Subcutaneous abdominal adipose tissue (tissue), 5 donors: ENCODE results near the gene RARS2.

ENCODE experiments used
- H3K27ac ChIP-seq: one replicate; pipeline ENCODE4 v1.7.0; 2013; ENCODE audit warnings: low read depth, mild to moderate bottlenecking, inconsistent platforms, low read length, moderate library complexity
- H3K27me3 ChIP-seq, 5 donors: one replicate each; pipeline ENCODE4 v1.7.0; 2013; ENCODE audit warnings: low read length in 5 of 5, inconsistent platforms in 1 of 5; ENCODE audit not compliant: control insufficient read depth in 5 of 5, insufficient read depth in 4 of 5
- H3K36me3 ChIP-seq, 5 donors: one replicate each; pipeline ENCODE4 v1.7.0; 2013; ENCODE audit warnings: low read length in 5 of 5; ENCODE audit not compliant: control insufficient read depth in 5 of 5, insufficient read depth in 5 of 5
- H3K4me1 ChIP-seq, 5 donors: one replicate each; pipeline ENCODE4 v1.7.0; 2013; ENCODE audit warnings: low read length in 5 of 5, mild to moderate bottlenecking in 3 of 5, moderate library complexity in 1 of 5; ENCODE audit not compliant: control insufficient read depth in 5 of 5, insufficient read depth in 5 of 5
- H3K4me3 ChIP-seq, 5 donors: one replicate each; pipeline ENCODE4 v1.7.0; 2013; ENCODE audit warnings: low read length in 5 of 5, low read depth in 1 of 5
- H3K9ac ChIP-seq, 5 donors: one replicate each; pipeline ENCODE4 v1.7.0; 2013; ENCODE audit warnings: low read length in 5 of 5, mild to moderate bottlenecking in 4 of 5, moderate library complexity in 3 of 5
- H3K9me3 ChIP-seq, 5 donors: one replicate each; pipeline ENCODE4 v1.7.0; 2013; ENCODE audit warnings: low read length in 5 of 5; ENCODE audit not compliant: control insufficient read depth in 5 of 5
- donor health status: healthy.
- donor health status: healthy.
- donor health status: healthy.
- donor health status: healthy.
- donor health status: healthy.

RARS2 gene

GRCh38 chr6:87589693-87590416 lies at the start of gene RARS2, which contains the start of gene ORC3:
Gene RARS2, minus strand, starts transcription at chr6:87589987. Its CDS starts 30 bp downstream, at chr6:87589957.
Gene ORC3, plus strand, starts transcription at chr6:87590135. Its CDS starts 34 bp downstream, at chr6:87590169.
- Histone ChIP-seq H3K9ac (peak within 1 kb of the TSS; percentile 93 to 98 (median 96)), H3K9me3 (no peaks in the 10 kb centered on the region), H3K36me3 (peaks cover 0 to 4% (median 2%) of the 10 kb centered on the region in 5 donors), H3K4me1 (peaks cover 4 to 36% (median 30%) of the 10 kb centered on the region in 5 donors), H3K27me3 (no peaks in the 10 kb centered on the region), H3K4me3 (peak within 1 kb of the TSS; percentile 90 to 100 (median 99)), H3K27ac (peak within 1 kb of the TSS; percentile 84)

- peaks cover 11 to 31% (median 23%) of the 10 kb centered on the region in 5 donors for H3K36me3 ChIP-seq
- H3K4me1 ChIP-seq, result no peaks in the 10 kb centered on the region
- H3K9ac ChIP-seq, result no peak overlapping the region
- H3K27ac ChIP-seq, result no peak overlapping the region
- H3K4me3 ChIP-seq, result no peak overlapping the region
- H3K9me3 ChIP-seq, result no peaks in the 10 kb centered on the region
- no peaks in the 10 kb centered on the region for H3K27me3 ChIP-seq
These were observed 49.6 kb upstream of the RARS2 start for GRCh38 chr6:87639373-87639772.

GRCh38 chr6:87637106-87637505 lies 47.3 kb upstream of the RARS2 start:
- H3K36me3 ChIP-seq, result peaks cover 16 to 33% (median 26%) of the 10 kb centered on the region in 5 donors
- H3K4me3 ChIP-seq, result no peak overlapping the region
- no peaks in the 10 kb centered on the region for H3K27me3 ChIP-seq
- H3K9me3 ChIP-seq, result no peaks in the 10 kb centered on the region
- no peak overlapping the region for H3K9ac ChIP-seq
- H3K4me1 ChIP-seq, result no peaks in the 10 kb centered on the region
- no peak overlapping the region for H3K27ac ChIP-seq

GRCh38 chr6:87636315-87636714 lies 46.5 kb upstream of the RARS2 start:
- H3K4me1 ChIP-seq, result no peaks in the 10 kb centered on the region
- no peak overlapping the region for H3K4me3 ChIP-seq
- no peaks in the 10 kb centered on the region for H3K9me3 ChIP-seq
- H3K27me3 ChIP-seq, result no peaks in the 10 kb centered on the region
- H3K36me3 ChIP-seq, result peaks cover 16 to 33% (median 27%) of the 10 kb centered on the region in 5 donors
- no peak overlapping the region for H3K27ac ChIP-seq
- no peak overlapping the region for H3K9ac ChIP-seq

- Histone ChIP-seq H3K27me3 (no peaks in the 10 kb centered on the region), H3K9me3 (no peaks in the 10 kb centered on the region)
These were observed 44.1 kb upstream of the RARS2 start for GRCh38 chr6:87633851-87634250.

GRCh38 chr6:87630746-87631145 lies 41.0 kb upstream of the RARS2 start:
- Histone ChIP-seq H3K9ac (no peak overlapping the region), H3K9me3 (no peaks in the 10 kb centered on the region), H3K36me3 (peaks cover 6 to 18% (median 13%) of the 10 kb centered on the region in 5 donors), H3K27me3 (no peaks in the 10 kb centered on the region), H3K4me3 (no peak overlapping the region), H3K4me1 (peaks cover 0 to 8% (median 0%) of the 10 kb centered on the region in 5 donors), H3K27ac (no peak overlapping the region)

More at GRCh38 chr6:87633851-87634250, 44.1 kb upstream of the RARS2 start:
- Histone ChIP-seq H3K4me3 (no peak overlapping the region), H3K9ac (no peak overlapping the region), H3K4me1 (peaks cover 0 to 8% (median 0%) of the 10 kb centered on the region in 5 donors), H3K27ac (no peak overlapping the region), H3K36me3 (peaks cover 17 to 35% (median 27%) of the 10 kb centered on the region in 5 donors)

GRCh38 chr6:87628881-87629280 lies 39.1 kb upstream of the RARS2 start:
- no peaks in the 10 kb centered on the region for H3K9me3 ChIP-seq
- H3K27ac ChIP-seq, result no peak overlapping the region
- peaks cover 4 to 8% (median 6%) of the 10 kb centered on the region in 5 donors for H3K36me3 ChIP-seq
- no peak overlapping the region for H3K4me3 ChIP-seq
- no peaks in the 10 kb centered on the region for H3K27me3 ChIP-seq
- H3K4me1 ChIP-seq, result peaks cover 0 to 8% (median 0%) of the 10 kb centered on the region in 5 donors
- H3K9ac ChIP-seq, result no peak overlapping the region

- H3K4me3 ChIP-seq, result no peak overlapping the region
- peaks cover 4 to 10% (median 6%) of the 10 kb centered on the region in 5 donors for H3K36me3 ChIP-seq
- H3K9me3 ChIP-seq, result no peaks in the 10 kb centered on the region
- H3K9ac ChIP-seq, result no peak overlapping the region
- H3K27ac ChIP-seq, result no peak overlapping the region
- no peaks in the 10 kb centered on the region for H3K27me3 ChIP-seq
- peaks cover 0 to 8% (median 0%) of the 10 kb centered on the region in 5 donors for H3K4me1 ChIP-seq
These were observed 38.6 kb upstream of the RARS2 start for GRCh38 chr6:87628424-87628823.

- H3K4me3 ChIP-seq, result no peak overlapping the region
- H3K4me1 ChIP-seq, result peaks cover 0 to 3% (median 0%) of the 10 kb centered on the region in 5 donors
- H3K36me3 ChIP-seq, result peaks cover 0 to 17% (median 13%) of the 10 kb centered on the region in 5 donors
- H3K9me3 ChIP-seq, result no peaks in the 10 kb centered on the region
- H3K27ac ChIP-seq, result no peak overlapping the region
- H3K9ac ChIP-seq, result no peak overlapping the region
- no peaks in the 10 kb centered on the region for H3K27me3 ChIP-seq
These were observed 33.5 kb upstream of the RARS2 start for GRCh38 chr6:87623248-87623647.

- Histone ChIP-seq H3K27ac (no peak overlapping the region), H3K4me1 (peaks cover 0 to 6% (median 3%) of the 10 kb centered on the region in 5 donors), H3K4me3 (no peak overlapping the region), H3K9ac (no peak overlapping the region), H3K36me3 (peaks cover 5 to 21% (median 17%) of the 10 kb centered on the region in 5 donors), H3K27me3 (no peaks in the 10 kb centered on the region), H3K9me3 (no peaks in the 10 kb centered on the region)
These were observed 28.7 kb upstream of the RARS2 start for GRCh38 chr6:87618531-87618930.
